NAMALWA (cell line): Measurements from ENCODE around the gene ADAMTS14.

ENCODE experiments used
- DNase-seq: peaks from one replicate; pipeline ENCODE4 v3.0.0-alpha.2; 2015; ENCODE audit warnings: low spot score

The ADAMTS14 gene

DNA sequence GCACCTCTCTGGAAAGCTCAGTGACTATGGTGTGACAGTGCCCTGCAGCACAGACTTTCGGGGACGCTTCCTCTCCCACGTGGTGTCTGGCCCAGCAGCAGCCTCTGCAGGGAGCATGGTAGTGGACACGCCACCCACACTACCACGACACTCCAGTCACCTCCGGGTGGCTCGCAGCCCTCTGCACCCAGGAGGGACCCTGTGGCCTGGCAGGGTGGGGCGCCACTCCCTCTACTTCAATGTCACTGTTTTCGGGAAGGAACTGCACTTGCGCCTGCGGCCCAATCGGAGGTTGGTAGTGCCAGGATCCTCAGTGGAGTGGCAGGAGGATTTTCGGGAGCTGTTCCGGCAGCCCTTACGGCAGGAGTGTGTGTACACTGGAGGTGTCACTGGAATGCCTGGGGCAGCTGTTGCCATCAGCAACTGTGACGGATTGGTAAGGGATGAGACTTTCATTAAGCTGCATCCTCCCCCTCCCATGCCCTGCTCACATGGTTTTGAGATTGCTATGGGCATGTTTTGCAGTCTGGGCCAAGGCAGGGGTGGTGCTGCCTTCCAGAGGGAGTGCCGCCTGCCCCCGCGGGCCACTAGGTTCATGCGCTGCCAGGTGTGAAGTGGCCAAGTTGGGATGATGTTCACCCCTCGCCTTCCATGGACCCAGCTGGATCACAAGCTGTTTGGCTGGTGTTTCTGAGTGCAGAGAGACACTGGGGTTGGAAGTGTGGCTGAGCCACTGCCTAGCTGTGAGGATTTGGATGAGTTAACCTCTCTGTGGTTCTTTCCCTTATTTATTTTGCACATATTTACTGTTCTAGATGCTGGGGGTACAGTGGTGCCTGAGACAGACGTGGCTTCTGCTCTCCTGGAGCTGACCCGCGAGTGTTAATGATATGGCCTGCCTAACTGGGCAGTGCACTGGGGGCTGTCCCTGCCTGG, 2.5 kb downstream of the ADAMTS14 start:
- no peak for DNase-seq

DNA sequence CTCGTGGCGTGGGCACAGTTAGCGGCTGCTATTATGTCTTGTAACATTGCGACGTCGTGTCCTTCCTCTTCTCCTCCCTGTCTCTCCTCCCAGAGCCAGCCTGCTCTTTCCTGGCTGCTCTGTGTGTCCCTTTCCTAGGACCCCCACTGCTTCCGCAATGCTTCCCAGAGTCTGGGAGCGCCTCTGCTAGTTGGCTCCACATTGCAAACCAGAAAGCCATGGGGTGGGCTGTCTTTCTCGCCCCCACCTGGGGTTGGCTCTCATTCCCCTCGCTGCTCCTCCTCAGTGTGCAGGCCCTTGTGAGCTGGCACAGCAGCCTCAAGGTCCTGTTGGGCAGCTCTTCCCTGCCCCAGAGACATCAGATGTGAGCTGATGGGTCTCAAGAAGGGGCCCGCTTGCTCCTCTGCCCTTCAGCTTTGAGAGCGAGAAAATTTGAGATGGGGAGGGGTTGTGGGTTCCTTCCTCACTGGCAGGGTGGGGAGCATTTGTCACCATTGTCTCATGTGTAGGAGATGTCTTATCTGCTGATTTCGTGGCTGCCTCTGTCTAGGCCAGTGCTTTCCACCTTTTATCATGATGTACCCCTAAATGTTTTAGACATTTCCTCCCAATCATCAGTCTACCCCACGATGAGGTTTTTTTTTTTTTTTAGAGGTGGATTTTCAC, 3.3 kb downstream of the ADAMTS14 start:
- DNase-seq, result no peak

DNA sequence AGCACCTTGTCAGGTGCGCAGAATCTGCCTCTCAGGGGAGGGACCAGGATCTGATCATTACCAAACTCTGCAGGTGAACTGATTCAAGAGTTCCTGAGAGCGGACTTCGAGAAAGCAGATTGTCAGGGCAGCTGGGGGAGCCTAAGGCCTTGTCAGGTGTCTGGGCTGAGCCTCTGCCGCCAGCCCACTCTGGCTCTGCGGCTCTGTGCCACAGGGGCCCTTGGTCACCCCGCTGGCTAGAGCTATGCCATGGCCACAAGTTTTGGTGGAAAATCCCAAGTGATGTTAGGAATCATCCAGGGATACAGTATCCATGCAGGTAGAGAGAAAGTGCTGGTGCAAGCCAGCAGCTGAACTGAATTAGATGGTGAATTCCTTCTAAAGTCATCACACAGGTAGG, 4.2 kb downstream of the ADAMTS14 start:
- DNase-seq, result no peak

DNA sequence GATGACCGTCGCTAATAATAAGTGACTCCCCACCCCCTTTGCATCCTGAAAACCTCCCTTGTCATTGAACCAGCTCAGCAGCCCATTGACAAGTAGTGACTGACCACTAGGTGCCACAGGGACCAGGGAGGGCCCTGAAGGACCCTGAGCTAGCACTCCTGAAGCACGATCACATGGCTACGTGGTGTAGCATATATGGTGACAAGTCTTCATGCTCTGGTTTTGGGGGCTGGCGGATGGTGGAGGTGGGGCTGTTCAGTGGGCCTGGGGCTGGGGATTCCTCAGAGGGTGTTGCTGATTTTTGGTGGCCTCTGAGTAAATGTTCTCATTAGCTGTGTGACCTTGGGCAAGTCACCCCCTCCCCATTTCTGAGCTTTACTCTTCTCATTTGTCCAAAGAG, 4.7 kb downstream of the ADAMTS14 start:
- no peak for DNase-seq

DNA sequence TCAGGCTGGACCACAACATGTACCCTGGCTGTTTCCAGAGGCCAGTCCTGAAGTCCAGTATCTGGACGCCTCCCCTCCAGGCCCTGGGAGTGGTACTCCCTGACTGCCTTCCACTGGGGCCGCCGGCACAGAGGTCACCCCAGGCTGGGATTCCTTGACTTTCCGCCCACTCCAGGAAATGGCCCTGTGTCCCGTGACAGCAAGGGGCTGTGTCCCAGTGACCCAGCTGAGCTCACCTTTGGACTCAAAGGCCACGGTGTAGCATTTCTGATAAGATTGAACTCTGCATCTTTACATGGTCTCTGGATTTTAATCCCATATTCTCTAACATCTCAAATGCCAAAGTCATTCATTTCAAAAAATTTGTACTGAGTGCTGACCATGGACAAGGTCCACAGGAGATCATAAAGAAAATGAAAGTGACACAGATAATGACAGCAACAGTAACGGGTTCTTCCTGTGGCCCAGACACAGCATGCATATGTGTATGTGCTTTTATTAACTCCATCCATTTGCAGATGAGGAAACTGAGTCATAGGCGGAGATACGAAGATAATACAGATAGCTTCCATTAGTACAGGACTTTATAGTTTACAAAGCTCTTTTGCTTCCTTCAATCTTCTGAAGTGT, 5.4 kb downstream of the ADAMTS14 start:
- no peak for DNase-seq

DNA sequence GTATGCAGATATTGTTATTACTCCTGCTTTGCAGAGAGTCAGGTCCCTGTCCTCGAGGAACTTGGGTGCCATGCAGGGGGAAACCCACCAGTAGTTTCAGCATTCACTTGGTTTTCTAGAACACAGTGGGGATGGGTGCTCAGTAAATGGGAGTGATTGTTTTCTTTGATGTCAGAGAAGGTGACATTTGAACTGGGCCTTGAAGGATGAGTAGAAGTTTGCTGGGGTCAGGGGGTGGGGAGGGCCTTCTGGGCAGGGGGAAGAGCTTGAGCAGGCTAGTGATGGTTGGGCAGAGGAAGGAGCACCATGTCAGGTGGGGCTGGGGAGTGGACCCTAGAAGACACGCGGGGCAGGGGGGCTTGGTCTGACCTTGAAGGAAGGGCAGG, 5.9 kb downstream of the ADAMTS14 start:
- DNase-seq, result no peak

DNA sequence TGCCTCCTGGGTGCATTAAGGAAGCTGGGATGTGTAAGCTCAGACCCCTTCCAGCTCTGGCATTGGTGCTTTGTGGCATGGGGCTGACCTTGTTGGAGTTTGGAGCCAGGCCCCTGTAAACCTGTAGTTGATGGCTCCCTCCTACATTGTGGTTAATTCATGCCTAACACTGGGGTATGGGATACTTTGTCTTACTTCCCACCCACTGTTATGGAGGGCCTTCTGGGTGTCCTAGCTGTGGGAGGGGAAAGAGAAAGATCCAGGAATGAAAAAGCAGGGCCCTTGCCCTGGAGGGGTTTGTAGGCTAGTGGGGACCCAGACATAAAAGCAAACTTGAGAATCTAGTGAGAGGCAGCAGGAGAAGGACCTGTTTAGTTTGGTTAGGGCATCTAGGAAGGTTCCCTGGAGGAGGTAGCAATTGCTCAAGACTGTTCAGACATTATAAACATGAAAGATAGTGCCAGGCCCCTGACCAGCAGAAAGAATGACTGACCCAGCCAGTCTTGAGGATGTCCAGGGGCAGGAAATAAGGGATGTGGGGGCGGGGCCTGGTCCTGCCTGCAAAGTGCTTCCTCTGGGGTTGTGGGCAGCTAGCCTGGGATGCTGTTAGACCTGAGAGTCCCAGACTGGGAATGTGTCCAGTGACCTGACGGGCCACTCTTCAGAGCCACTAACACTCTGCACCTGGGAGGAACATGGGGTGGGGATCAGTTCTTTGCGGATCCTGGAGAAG, 6.6 kb downstream of the ADAMTS14 start:
- DNase-seq, result no peak

DNA sequence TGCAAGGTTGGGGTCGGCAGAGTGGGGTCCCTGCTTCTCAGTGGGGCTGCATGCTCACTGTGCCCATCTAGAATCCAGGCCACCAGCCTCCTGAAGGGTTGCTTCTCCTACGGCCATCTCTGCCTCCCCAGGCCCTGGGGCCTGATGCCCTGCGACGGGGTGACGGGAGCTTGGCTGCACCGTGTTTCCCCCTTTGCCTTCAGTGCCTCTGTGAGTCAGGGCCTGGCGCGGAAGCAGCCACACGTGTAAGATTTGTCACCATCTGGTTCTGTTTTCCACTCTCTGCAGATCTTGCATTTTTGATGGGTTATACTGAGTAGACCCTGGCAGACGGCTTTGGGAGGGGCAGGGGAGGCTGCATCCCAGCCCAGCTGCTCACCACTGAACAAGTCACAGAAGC, 7.2 kb downstream of the ADAMTS14 start:
- DNase-seq, result no peak

DNA sequence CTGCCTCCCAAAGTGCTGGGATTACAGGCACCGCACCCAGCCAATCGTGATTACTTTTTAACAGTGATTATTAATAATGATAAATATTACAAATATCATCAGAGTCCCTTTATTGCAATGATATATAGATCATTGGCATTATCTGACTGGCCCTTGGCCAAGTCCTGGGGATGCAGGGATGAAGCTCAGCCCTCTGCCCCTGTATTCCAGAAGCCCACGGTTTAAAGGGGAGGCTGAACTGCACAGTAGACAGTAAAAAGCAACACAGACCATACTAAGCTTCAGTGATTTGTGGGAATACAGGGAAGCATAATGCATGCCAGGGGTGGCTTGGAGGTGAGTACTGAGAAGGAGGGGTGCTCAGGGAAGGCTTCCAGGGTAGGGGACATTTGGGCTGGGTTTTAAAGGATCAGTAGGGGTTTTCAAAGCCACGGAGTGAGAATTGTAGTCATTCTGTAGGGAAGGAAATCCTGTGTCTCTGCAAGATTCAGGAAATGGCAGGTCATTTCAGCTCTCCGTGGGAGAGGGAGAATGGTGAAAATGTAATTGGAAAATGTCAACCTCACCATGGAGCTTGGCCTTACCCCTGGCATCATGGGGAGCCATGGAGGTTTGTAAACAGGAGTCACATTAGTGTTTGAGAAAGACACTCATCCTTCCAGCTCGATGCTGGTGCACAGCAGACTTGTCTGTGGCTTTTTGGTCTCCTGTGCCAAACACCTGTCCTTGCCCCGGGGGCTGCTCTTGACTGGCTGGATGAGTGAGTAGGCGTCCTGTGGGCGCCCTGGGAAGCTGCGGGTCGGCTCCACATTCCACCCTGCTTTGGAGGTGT, 8.8 kb downstream of the ADAMTS14 start:
- no peak for DNase-seq

DNA sequence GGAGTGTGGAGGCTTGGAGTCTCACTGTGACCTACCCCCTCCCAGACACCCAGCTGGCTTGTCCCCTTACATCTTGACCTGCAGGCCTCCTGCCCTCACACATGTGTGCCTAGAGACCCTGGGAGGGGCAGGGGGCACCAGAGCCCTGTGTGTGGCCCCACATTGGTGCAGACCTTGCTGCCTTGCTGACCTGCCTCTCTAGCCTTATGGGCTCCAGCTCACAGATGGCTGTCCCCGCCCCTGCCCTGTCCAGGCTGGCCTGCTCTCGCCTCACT, 9.4 kb downstream of the ADAMTS14 start:
- DNase-seq, result no peak

DNA sequence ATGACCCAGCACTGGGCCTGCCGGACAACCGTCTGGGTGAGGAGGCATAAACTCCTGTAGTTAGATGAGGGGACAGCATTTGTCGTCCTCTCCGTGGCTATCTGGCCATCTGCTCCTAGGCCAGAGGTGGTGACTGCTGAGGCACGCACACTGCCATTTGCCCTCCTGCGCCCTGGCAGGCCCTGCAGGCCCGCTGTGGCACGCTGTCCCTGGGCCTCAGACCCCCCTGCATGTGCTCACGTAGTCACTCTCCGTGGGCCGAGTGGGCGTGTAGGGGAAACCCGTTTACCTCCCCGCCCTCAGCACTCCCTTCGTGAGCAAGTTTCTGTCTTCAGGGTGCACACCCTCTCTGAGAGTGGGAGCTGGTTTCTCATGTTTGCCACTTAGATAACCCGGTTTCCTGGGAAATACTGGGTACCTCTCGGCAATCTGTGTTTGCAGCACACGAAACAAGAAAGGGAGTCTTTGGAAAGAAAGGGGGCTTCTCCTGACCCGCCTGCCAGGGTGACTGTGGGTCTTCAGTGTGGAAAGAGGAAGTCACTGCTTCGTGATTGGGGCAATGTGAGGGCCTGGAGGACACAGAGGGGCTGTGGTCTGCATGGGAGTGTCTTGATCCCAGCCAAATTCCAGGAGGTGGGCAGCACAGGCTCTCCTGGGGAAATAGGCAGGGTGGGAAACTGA, 10.8 kb downstream of the ADAMTS14 start:
- no peak for DNase-seq

DNA sequence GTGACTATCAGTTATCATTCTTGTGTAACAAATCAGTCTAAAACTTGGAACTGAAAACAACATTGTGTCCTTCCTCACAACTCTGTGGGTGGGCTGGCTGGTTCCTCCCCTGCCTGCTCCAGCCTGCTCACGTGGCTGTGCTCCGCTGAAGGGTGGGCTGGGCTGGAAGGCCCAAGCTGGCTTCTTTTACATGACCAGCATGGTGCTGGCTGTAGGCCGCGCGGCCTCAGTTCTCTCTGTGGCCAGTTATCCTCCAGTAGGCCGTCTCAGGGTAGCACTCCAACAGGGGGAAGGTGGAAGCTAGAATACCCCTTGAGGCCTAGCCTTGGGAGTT, 11.3 kb downstream of the ADAMTS14 start:
- no peak for DNase-seq

DNA sequence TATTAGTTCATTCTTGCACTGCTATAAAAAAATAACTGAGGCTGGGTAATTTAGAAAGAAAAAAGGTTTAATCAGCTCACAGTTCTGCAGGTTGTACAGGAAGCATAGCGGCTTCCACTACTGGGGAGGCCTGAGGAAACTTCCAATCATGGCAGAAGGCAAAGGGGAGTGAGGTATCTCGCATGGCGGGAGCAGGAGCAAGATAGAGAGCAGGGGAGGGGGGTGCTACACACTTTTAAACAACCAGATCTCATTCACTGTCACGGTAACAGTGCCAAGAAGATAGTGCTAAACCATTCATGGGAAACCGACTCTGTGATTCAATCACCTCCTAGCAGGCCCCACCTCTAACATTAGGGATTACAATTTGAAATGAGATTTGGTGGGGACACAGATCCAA, 11.6 kb downstream of the ADAMTS14 start:
- DNase-seq, result no peak

DNA sequence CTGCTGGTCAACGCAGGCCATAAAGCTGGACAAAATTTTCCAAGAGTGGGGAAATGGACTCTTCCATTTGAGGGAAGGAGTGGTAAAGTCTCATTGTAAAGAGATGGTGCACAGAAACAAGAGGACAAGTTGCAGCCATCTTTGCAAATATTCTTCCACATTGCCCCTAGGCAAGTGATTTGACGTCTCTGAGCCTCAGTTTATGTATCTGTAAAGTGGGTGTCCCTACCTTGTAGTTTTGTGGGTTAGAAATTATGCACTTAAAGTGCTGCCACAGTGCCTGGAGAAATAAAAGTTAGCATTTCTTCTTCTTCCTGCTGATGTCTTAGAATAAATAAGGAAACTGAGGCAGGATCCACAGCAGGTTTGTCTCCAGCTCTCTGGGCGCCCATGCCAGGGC, 12.1 kb downstream of the ADAMTS14 start:
- DNase-seq, result no peak

DNA sequence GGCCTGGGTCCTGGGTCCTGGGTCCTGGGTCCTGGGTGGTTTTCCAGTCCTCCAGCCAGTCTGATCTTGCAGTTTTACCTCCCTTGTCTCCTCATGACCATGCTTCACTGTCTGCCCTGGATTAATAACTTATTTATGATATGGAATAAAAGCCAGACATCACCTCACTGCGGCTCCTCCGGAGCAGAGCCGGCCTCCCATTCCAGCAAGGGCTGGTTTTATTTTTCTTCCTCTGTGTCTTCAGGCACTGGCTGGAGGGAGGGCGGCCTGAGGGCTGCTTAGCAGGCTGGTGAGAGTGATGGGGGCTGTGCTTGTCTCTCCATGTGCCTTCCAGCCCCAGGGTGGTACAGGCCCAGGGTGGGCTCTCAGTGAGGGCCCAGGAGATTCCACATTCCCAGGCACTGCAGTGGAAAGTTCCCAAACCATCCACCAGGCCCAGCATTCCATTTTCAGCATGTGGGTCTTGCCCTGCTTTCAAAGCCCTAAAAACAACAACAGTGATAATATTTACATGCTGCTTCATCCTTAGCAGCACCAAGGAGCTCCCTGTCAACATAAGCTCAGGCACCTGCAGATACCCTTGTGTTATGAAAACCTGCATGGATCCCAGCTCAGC, 12.6 kb downstream of the ADAMTS14 start:
- no peak for DNase-seq

DNA sequence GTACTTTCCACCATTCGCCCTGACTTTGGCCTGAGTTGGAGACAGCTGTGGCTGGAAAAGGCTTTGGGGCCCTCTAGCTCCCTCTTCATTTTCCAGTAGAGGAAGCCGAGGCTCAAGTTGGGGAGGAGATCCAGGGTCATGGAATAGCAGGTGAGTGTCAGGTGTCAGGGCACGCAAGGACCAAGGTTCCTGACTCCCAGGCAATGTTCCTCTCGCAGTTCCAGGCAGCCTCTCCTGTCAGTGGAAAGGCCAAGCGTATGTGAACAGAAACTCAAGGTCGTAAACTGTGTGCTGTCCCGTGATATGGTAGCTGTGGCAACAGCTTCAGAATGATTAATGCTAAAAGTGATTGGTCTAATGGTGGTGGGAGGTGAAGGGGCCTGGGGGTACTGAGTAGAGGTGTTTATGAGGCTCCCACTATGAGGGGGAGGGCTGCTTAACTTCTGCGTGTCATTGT, 13.2 kb downstream of the ADAMTS14 start:
- no peak for DNase-seq

DNA sequence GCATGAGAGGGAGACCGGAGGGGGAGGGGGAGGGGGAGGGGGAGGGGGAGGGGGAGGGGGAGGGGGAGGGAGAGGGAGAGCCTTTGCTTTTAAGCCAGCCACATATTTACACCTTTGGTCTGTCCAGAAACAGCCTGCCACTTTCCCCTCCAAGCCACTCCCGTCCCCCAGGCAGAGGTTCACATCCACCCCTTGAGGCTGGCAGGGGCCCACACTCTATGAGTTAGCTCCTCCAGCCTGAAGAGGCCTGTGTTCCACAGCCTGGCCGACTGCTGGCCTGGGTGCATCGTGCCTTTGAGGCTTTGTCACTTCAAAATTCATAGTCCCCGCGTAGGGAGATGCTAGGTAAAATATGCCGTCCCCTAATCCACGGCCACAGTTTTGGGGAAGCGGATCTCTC, 16.5 kb downstream of the ADAMTS14 start:
- DNase-seq, result no peak

DNA sequence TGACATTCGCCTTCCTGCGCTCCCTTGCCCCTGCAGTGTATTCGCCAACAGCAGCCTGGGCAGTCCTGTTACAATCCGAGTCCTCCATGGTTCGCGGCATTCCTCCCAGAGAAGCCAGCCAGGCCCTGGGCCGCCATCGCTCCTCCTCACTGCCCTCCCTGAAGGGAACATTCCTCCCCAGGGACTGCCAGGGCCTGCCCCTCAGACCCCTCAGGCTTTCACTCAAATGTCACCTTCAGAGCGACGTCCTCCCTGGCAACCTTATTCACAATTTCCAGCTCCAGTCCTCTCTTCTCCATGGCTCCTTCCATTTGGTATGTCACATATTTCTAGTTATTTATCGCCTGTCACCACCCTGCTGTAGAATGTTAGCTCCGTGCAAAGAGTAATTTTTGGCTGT, 17.4 kb downstream of the ADAMTS14 start:
- DNase-seq, result no peak

DNA sequence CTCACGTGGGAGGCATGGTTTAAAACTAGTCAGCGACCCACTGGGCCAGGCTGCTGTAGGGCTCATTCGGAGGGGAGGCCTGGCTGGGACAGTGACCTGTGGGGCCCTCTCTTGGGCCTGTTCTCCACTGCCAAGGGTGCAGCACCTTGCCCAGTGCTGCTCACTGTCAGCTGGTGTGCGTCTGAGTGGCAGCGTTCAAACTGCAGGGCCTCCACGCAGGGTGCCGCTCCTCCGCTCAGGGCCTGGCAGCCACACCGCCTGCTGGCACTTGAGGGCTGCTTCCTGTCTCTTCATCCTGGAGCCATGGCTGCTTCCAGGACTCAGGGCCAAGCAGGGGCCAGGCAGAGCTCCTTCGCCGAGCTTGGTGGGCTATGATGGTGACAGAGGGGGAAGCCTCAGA, 18.3 kb downstream of the ADAMTS14 start:
- DNase-seq, result no peak

DNA sequence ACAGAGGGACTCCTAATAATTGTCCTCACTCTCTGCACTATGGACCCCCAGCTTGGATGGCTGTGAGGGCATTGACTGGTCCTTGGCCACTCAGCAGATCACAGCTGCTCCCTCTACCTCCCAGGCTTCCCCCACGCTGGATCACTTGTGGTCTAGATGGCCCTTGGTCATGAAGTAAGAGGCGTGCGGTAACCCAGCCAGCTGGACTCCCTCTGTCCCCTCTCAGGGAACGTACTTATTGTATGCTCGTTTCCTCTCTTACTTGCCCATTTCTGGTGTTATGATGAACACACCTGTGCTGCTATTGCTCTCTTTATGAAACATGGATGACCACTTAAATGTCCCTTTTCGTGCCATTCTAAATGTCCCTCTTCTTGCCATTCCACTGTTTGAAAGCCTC, 19.3 kb downstream of the ADAMTS14 start:
- DNase-seq, result no peak
